Endothelial cell of umbilical vein (primary cell): ENCODE measurements around the gene NOTCH2. TPM values are rescaled to one million over a fixed set of nuclear protein-coding genes. Genes with fewer than 3 reads are reported as not detected.

Source experiments
- BruUV-seq: library from RNA; stranded (reverse); fragments of 400-500 nt; replicated peaks from 2 replicates; lab custom pipeline; 2021; lab: Mats Ljungman, UMichigan
- CTCF ChIA-PET: fragments of 300-600, 350-600 bp; sonication (Branson Sonifier 250); formaldehyde crosslinking; loops from one replicate; lab custom pipeline; 2021; ENCODE audit warnings: antibody characterized with exemption, inconsistent platforms; lab: Charles Lee
- POLR2A ChIA-PET: fragments of 300-600, 350-600 bp; sonication (Branson Sonifier 250); formaldehyde crosslinking; loops from one replicate; lab custom pipeline; 2021; ENCODE audit warnings: antibody characterized with exemption, inconsistent platforms; lab: Charles Lee
- DNase-seq: peaks from one replicate; pipeline ENCODE4 v3.0.0-alpha.2; 2011; ENCODE audit warnings: low read depth, low spot score
- FAIRE-seq: peaks from 2 replicates; lab custom pipeline; 2011; peaks lifted over from hg19 to GRCh38; lab: Jason Lieb, UNC
- H2AFZ ChIP-seq: 2 replicates; pipeline ENCODE4 v1.6.0; 2012; ENCODE audit warnings: low read depth, low read length, control low read depth, inconsistent platforms
- H3K27ac ChIP-seq: 2 replicates; pipeline ENCODE4 v1.5.1; 2011; ENCODE audit warnings: low read depth, mild to moderate bottlenecking, control low read depth, low read length, moderate library complexity; ENCODE audit not compliant: insufficient read depth
- H3K27me3 ChIP-seq, 2 experiments: 2 replicates each; pipeline versions ENCODE4 v1.6.0 to v1.6.1; 2011; ENCODE audit warnings: low read length in 2 of 2, mixed read lengths in 1 of 2; ENCODE audit not compliant: control insufficient read depth in 2 of 2, insufficient read depth in 2 of 2
- H3K36me3 ChIP-seq, 2 experiments: 2 replicates in 1 of 2; 3 replicates in 1 of 2; pipeline ENCODE4 v1.5.1; 2011; ENCODE audit warnings: low read length in 2 of 2, mild to moderate bottlenecking in 1 of 2, moderate library complexity in 1 of 2; ENCODE audit not compliant: control insufficient read depth in 2 of 2, insufficient read depth in 2 of 2; ENCODE audit errors: extremely low read depth in 1 of 2
- H3K4me1 ChIP-seq: 3 replicates; pipeline ENCODE4 v1.5.1; 2011; ENCODE audit warnings: mild to moderate bottlenecking, low read length; ENCODE audit not compliant: control insufficient read depth, insufficient read depth; ENCODE audit errors: extremely low read depth
- H3K4me2 ChIP-seq: 2 replicates; pipeline ENCODE4 v1.6.1; 2011; ENCODE audit warnings: low read length, control low read depth, mixed read lengths; ENCODE audit not compliant: insufficient read depth
- H3K4me3 ChIP-seq, 3 experiments: fragments of 200-600 bp in 1 of 3; sonication (generic), shearing (Covaris generic) in 1 of 3; replicated peaks in 1 of 3; 2 replicates each; pipeline ENCODE4 v1.5.1; 2011 to 2016; ENCODE audit warnings: control low read depth in 3 of 3, low read length in 3 of 3, mild to moderate bottlenecking in 2 of 3, inconsistent platforms in 1 of 3, low read depth in 1 of 3, moderate library complexity in 1 of 3; ENCODE audit not compliant: insufficient read depth in 1 of 3
- H3K79me2 ChIP-seq: 2 replicates; pipeline ENCODE4 v1.6.0; 2012; ENCODE audit warnings: low read length, inconsistent platforms; ENCODE audit not compliant: control insufficient read depth, insufficient read depth
- H3K9ac ChIP-seq: replicated peaks from 2 replicates; pipeline ENCODE3; 2011; ENCODE audit warnings: low read length, control low read depth; ENCODE audit not compliant: insufficient read depth; ENCODE audit errors: extremely low read depth
- H3K9me1 ChIP-seq: replicated peaks from 3 replicates; pipeline ENCODE4 v1.6.0; 2011; ENCODE audit warnings: mild to moderate bottlenecking, low read length; ENCODE audit not compliant: control insufficient read depth, insufficient read depth; ENCODE audit errors: extremely low read depth
- H3K9me3 ChIP-seq: replicated peaks from 2 replicates; pipeline ENCODE4 v1.5.1; 2012; ENCODE audit warnings: low read length, inconsistent platforms; ENCODE audit not compliant: control insufficient read depth, insufficient read depth
- H4K20me1 ChIP-seq: replicated peaks from 2 replicates; pipeline ENCODE3; 2011; ENCODE audit warnings: mild to moderate bottlenecking, low read length; ENCODE audit not compliant: control insufficient read depth, insufficient read depth; ENCODE audit errors: extremely low read depth
- EZH2 ChIP-seq: IDR thresholded peaks from 2 replicates; pipeline ENCODE4 v1.6.1; 2012; ENCODE audit warnings: borderline replicate concordance, low read depth, mild to moderate bottlenecking, moderate library complexity, low read length, inconsistent platforms; ENCODE audit not compliant: severe bottlenecking
- FOS ChIP-seq: IDR thresholded peaks from 2 replicates; pipeline ENCODE4 v1.6.1; 2011; ENCODE audit warnings: mild to moderate bottlenecking, low read length, moderate library complexity, borderline replicate concordance; ENCODE audit not compliant: insufficient read depth
- GATA2 ChIP-seq: IDR thresholded peaks from 2 replicates; pipeline ENCODE4 v1.7.0; 2011; ENCODE audit warnings: low read depth, mild to moderate bottlenecking, moderate library complexity, mixed read lengths, low read length; ENCODE audit not compliant: insufficient read length, insufficient read depth
- JUN ChIP-seq: IDR thresholded peaks from 2 replicates; pipeline ENCODE4 v1.6.1; 2011; ENCODE audit warnings: borderline replicate concordance, low read depth; ENCODE audit not compliant: insufficient read length, insufficient read depth
- MYC ChIP-seq: IDR thresholded peaks from one replicate; pipeline ENCODE4 v1.6.1; 2011; ENCODE audit warnings: mild to moderate bottlenecking, low read depth, low read length
- POLR2A ChIP-seq: IDR thresholded peaks from 2 replicates; pipeline ENCODE4 v1.6.1; 2012; ENCODE audit warnings: low read depth, mild to moderate bottlenecking, control low read depth, low read length
- POLR2AphosphoS5 ChIP-seq: IDR thresholded peaks from 2 replicates; pipeline ENCODE4 v1.6.1; 2012; ENCODE audit warnings: low read depth, mild to moderate bottlenecking, control low read depth, low read length, moderate library complexity; ENCODE audit not compliant: insufficient read depth
- dilution Hi-C: fragments of 300-500 bp; cut with MboI; formaldehyde crosslinking; loops from one replicate; pipeline ENCODE4 v1.15.0; 2019; ENCODE audit warnings: low sequenced_read_pairs; ENCODE audit not compliant: extremely low pct_ligation_motif_present
- intact Hi-C: fragments of 100-400 bp; cut with micrococcal nuclease; formaldehyde crosslinking; loops from one replicate; pipeline ENCODE4 v1.10.0; 2022
- polyA plus RNA-seq, 4 experiments: library from polyadenylated mRNA; depleted of rRNA in 3 of 4; stranded (reverse) in 3 of 4; unstranded in 1 of 4; fragments of >200 nt; gene quantifications; 2 replicates each; pipeline versions ENCODE4 v1.2.1 to v1.2.3, GENCODE V29; 2011 to 2012; ENCODE audit warnings: missing spikeins in 1 of 4
- total RNA-seq: library from RNA; stranded (reverse); gene quantifications from 2 replicates; pipeline ENCODE4 v1.2.3, GENCODE V29; 2021
- TF ChIP-seq, protein P1 (sequence below), 2 donors: IDR thresholded peaks; 1 replicate in 1 of 2; 2 replicates in 1 of 2; pipeline ENCODE4 v1.5.1; 2011; ENCODE audit warnings: low read length in 2 of 2, mild to moderate bottlenecking in 2 of 2, moderate library complexity in 2 of 2, control low read depth in 1 of 2, inconsistent platforms in 1 of 2, low read depth in 1 of 2; ENCODE audit not compliant: insufficient read depth in 1 of 2; ENCODE audit errors: extremely low read depth in 1 of 2

NOTCH2 gene
- total and polyA plus RNA-seq, 2 donors (not counting 3 experiments of a cell fraction or from before 2014, with no cell fraction given) = 14.3 to 49.1 TPM

DNA sequence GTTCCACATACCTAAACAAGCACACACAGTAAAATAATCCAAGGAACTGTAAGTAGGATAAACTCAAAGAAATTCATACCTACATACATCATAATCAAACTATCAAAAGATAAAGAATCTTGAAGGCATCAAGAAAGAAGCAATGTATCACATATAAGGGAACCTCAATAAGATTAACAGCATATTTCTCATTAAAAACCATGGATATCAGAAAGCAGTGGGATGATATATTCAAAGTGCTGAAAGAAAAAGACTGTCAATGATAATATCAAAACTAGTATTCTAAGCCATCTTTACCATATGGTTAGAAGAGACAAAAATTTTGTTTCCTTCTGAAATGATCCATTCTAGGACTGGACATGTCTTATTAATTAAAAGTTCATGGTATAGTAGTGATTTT lies 136.1 kb downstream of the NOTCH2 start:
- Histone ChIP-seq H3K9ac (no peak overlapping the region), H3K27me3 (no peaks in the 10 kb centered on the region), H3K9me3 (no peaks in the 10 kb centered on the region), H3K27ac (no peak overlapping the region), H3K79me2 (no peaks in the 10 kb centered on the region), H3K9me1 (no peaks in the 10 kb centered on the region), H3K36me3 (peaks cover 2 to 3% of the 10 kb centered on the region in 2 experiments), H3K4me3 (no peak overlapping the region), H4K20me1 (no peaks in the 10 kb centered on the region), H3K4me2 (no peak overlapping the region), H3K4me1 (no peaks in the 10 kb centered on the region), H2AFZ (no peak overlapping the region)
- TF ChIP-seq EZH2 (no peak), POLR2A (no peak), MYC (no peak), FOS (no peak), POLR2AphosphoS5 (no peak), GATA2 (no peak), JUN (no peak)
- TF ChIP-seq, protein P1, sequence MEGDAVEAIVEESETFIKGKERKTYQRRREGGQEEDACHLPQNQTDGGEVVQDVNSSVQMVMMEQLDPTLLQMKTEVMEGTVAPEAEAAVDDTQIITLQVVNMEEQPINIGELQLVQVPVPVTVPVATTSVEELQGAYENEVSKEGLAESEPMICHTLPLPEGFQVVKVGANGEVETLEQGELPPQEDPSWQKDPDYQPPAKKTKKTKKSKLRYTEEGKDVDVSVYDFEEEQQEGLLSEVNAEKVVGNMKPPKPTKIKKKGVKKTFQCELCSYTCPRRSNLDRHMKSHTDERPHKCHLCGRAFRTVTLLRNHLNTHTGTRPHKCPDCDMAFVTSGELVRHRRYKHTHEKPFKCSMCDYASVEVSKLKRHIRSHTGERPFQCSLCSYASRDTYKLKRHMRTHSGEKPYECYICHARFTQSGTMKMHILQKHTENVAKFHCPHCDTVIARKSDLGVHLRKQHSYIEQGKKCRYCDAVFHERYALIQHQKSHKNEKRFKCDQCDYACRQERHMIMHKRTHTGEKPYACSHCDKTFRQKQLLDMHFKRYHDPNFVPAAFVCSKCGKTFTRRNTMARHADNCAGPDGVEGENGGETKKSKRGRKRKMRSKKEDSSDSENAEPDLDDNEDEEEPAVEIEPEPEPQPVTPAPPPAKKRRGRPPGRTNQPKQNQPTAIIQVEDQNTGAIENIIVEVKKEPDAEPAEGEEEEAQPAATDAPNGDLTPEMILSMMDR (IDR thresholded peaks at IDR 0.05; ENCODE audit: extremely low read depth in 1 of 2, insufficient read depth in 1 of 2, low read depth in 1 of 2, low read length in 2 of 2) = no peak
- no peak for DNase-seq
- FAIRE-seq = no peak
- CTCF ChIA-PET = interaction anchor here (0.8 kb wide), 1 partner anchor 16 kb away, joined by 5 read pairs; no protein-coding TSS in a partner anchor
- intact Hi-C loops = no loop called here
- POLR2A ChIA-PET = no interaction called here
- no TSS peak for BruUV-seq
- dilution Hi-C loops = no loop called here
